ENCODE results near the gene CDYL. TPM values are rescaled to one million over a fixed set of nuclear protein-coding genes. Genes with fewer than 3 reads are reported as not detected.

CDYL gene
- total RNA-seq, 3 donors from 2014 or later (not counting 1 experiment from before 2014, with no cell fraction given): 81.3 to 101 (median 83.8) TPM

- Histone ChIP-seq H3K27me3 (ENCODE audit: control insufficient read depth, insufficient read depth, low read length) (no peaks in the 10 kb centered on the region), H3K4me3 (ENCODE audit: low read length) (no peak overlapping the region), H3K36me3 (ENCODE audit: control insufficient read depth, insufficient read depth, low read length) (no peaks in the 10 kb centered on the region), H3K27ac (ENCODE audit: low read length) (no peak overlapping the region), H3K4me1 (ENCODE audit: control insufficient read depth, insufficient read depth, low read length) (peaks cover 16% of the 10 kb centered on the region), H3K9me3 (ENCODE audit: control insufficient read depth, insufficient read depth, low read length) (no peaks in the 10 kb centered on the region)
- H3K4me1 Mint-ChIP-seq: peaks cover 91% of the 10 kb centered on the region in 2 donors
- no peaks in the 10 kb centered on the region for H3K36me3 Mint-ChIP-seq
- no peak overlapping the region for H3K27ac Mint-ChIP-seq
- WGBS (ENCODE audit: insufficient coverage): over 99% methylated on average over 5 of the region's 6 CpGs
- intact Hi-C loops (cut with micrococcal nuclease): loop anchor here (5.0 kb wide), 1 partner anchor 34 kb away; no protein-coding TSS in a partner anchor
- H3K27me3 Mint-ChIP-seq (ENCODE audit: low read depth in 2 of 2): no peaks in the 10 kb centered on the region
- H3K9me3 Mint-ChIP-seq: peaks cover 0 to 4% of the 10 kb centered on the region in 2 donors
- TF ChIP-seq, protein P1, sequence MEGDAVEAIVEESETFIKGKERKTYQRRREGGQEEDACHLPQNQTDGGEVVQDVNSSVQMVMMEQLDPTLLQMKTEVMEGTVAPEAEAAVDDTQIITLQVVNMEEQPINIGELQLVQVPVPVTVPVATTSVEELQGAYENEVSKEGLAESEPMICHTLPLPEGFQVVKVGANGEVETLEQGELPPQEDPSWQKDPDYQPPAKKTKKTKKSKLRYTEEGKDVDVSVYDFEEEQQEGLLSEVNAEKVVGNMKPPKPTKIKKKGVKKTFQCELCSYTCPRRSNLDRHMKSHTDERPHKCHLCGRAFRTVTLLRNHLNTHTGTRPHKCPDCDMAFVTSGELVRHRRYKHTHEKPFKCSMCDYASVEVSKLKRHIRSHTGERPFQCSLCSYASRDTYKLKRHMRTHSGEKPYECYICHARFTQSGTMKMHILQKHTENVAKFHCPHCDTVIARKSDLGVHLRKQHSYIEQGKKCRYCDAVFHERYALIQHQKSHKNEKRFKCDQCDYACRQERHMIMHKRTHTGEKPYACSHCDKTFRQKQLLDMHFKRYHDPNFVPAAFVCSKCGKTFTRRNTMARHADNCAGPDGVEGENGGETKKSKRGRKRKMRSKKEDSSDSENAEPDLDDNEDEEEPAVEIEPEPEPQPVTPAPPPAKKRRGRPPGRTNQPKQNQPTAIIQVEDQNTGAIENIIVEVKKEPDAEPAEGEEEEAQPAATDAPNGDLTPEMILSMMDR (IDR thresholded peaks at IDR 0.05): no peak
- ATAC-seq (no peak), DNase-seq (no peak)
- no peak overlapping the region for H3K4me3 Mint-ChIP-seq
Measured at GRCh38 chr6:4808396-4808795, 32.2 kb downstream of the CDYL start.

- Mint-ChIP-seq H3K4me1 (peaks cover 91% of the 10 kb centered on the region in 2 donors), H3K4me3 (no peak overlapping the region), H3K9me3 (peaks cover 0 to 4% of the 10 kb centered on the region in 2 donors), H3K27me3 (ENCODE audit: low read depth in 2 of 2) (no peaks in the 10 kb centered on the region), H3K27ac (peak overlapping the region; percentile 9 to 35), H3K36me3 (no peaks in the 10 kb centered on the region)
- Histone ChIP-seq H3K36me3 (ENCODE audit: control insufficient read depth, insufficient read depth, low read length) (no peaks in the 10 kb centered on the region), H3K4me1 (ENCODE audit: control insufficient read depth, insufficient read depth, low read length) (peaks cover 12% of the 10 kb centered on the region), H3K4me3 (ENCODE audit: low read length) (no peak overlapping the region), H3K9me3 (ENCODE audit: control insufficient read depth, insufficient read depth, low read length) (no peaks in the 10 kb centered on the region), H3K27ac (ENCODE audit: low read length) (no peak overlapping the region), H3K27me3 (ENCODE audit: control insufficient read depth, insufficient read depth, low read length) (no peaks in the 10 kb centered on the region)
- intact Hi-C loops (cut with micrococcal nuclease): loop anchor here (5.0 kb wide), 1 partner anchor 32 kb away; no protein-coding TSS in a partner anchor
- DNase-seq: no peak
- WGBS (ENCODE audit: insufficient coverage): 85% methylated on average over 5 of the region's 5 CpGs
- peak in 1 of 3 donors; percentile 42 for ATAC-seq
- TF ChIP-seq, protein P1 (IDR thresholded peaks at IDR 0.05): no peak
Measured at GRCh38 chr6:4809999-4810918, 34.1 kb downstream of the CDYL start.

GRCh38 chr6:4812068-4812467 is 35.9 kb downstream of the CDYL start:
- 70% methylated on average over 2 of the region's 4 CpGs for WGBS (ENCODE audit: insufficient coverage)
- intact Hi-C loops (cut with micrococcal nuclease): no loop called here
- Histone ChIP-seq H3K4me3 (ENCODE audit: low read length) (no peak overlapping the region), H3K36me3 (ENCODE audit: control insufficient read depth, insufficient read depth, low read length) (no peaks in the 10 kb centered on the region), H3K4me1 (ENCODE audit: control insufficient read depth, insufficient read depth, low read length) (peaks cover 8% of the 10 kb centered on the region), H3K27me3 (ENCODE audit: control insufficient read depth, insufficient read depth, low read length) (no peaks in the 10 kb centered on the region), H3K9me3 (ENCODE audit: control insufficient read depth, insufficient read depth, low read length) (no peaks in the 10 kb centered on the region), H3K27ac (ENCODE audit: low read length) (no peak overlapping the region)
- Mint-ChIP-seq H3K4me3 (peak overlapping the region; percentile 26), H3K27ac (peak overlapping the region; percentile 37 to 46), H3K9me3 (peaks cover 0 to 4% of the 10 kb centered on the region in 2 donors), H3K27me3 (ENCODE audit: low read depth in 2 of 2) (no peaks in the 10 kb centered on the region), H3K4me1 (peaks cover 82 to 83% of the 10 kb centered on the region in 2 donors), H3K36me3 (no peaks in the 10 kb centered on the region)
- DNase-seq: no peak
- TF ChIP-seq, protein P1 (IDR thresholded peaks at IDR 0.05): no peak
- ATAC-seq: peak in 2 of 3 donors; percentile 38 to 43

All from natural killer cell (primary cell).